WERI-Rb-1 (cell line): Measurements from ENCODE around the gene TMEM147.

ENCODE experiments used
- DNase-seq: peaks from one replicate; pipeline ENCODE4 v3.0.0-alpha.2; 2020
- H3K27ac ChIP-seq: fragments of 250-450 bp; sonication (Bioruptor Pico); 2 replicates; pipeline ENCODE4 v1.5.1; 2020; ENCODE audit warnings: mild to moderate bottlenecking, moderate library complexity
- H3K27me3 ChIP-seq: fragments of 250-450 bp; sonication (Bioruptor Pico); 2 replicates; pipeline ENCODE4 v1.5.1; 2021; ENCODE audit warnings: mild to moderate bottlenecking, low read depth, moderate library complexity; ENCODE audit not compliant: insufficient read depth, severe bottlenecking
- H3K36me3 ChIP-seq: fragments of 250-450 bp; sonication (Bioruptor Pico); 2 replicates; pipeline ENCODE4 v1.5.1; 2020; ENCODE audit warnings: mild to moderate bottlenecking, moderate library complexity
- H3K4me3 ChIP-seq: 2 replicates; pipeline ENCODE4 v1.5.1; 2011; ENCODE audit warnings: low read depth, mild to moderate bottlenecking, control low read depth, low read length
- H3K9me3 ChIP-seq: fragments of 250-450 bp; sonication (Bioruptor Pico); 2 replicates; pipeline ENCODE4 v1.5.1; 2021; ENCODE audit warnings: mild to moderate bottlenecking, moderate library complexity; ENCODE audit not compliant: severe bottlenecking
- CTCF ChIP-seq: IDR thresholded peaks from 2 replicates; pipeline ENCODE4 v1.5.1; 2011; ENCODE audit warnings: low read depth, mild to moderate bottlenecking, control low read depth, inconsistent platforms, low read length

Gene TMEM147

GRCh38 chr19:35531291-35531690, 14.1 kb upstream of the TMEM147 start:
- Histone ChIP-seq H3K27me3 (no peaks in the 10 kb centered on the region), H3K4me3 (no peak overlapping the region), H3K27ac (no peak overlapping the region), H3K36me3 (no peaks in the 10 kb centered on the region), H3K9me3 (no peaks in the 10 kb centered on the region)
- no peak for TF ChIP-seq CTCF
- DNase-seq, result no peak

- Histone ChIP-seq H3K4me3 (no peak within 1 kb of the TSS), H3K27me3 (no peaks in the 10 kb centered on the region), H3K9me3 (no peaks in the 10 kb centered on the region), H3K27ac (no peak within 1 kb of the TSS), H3K36me3 (no peaks in the 10 kb centered on the region)
- TF ChIP-seq CTCF, result no peak
- DNase-seq, result no peak
Measured at GRCh38 chr19:35533201-35533821, 12.1 kb upstream of the TMEM147 start, which contains the start of gene GAPDHS. TSS of gene GAPDHS (plus strand) at chr19:35533456. CDS start at chr19:35533528, 72 bp downstream.

- no peak for DNase-seq
- TF ChIP-seq CTCF, result no peak
- H3K36me3 ChIP-seq, result no peaks in the 10 kb centered on the region
- H3K27me3 ChIP-seq, result no peaks in the 10 kb centered on the region
- H3K27ac ChIP-seq, result no peak overlapping the region
- H3K4me3 ChIP-seq, result no peak overlapping the region
- H3K9me3 ChIP-seq, result no peaks in the 10 kb centered on the region
Measured at GRCh38 chr19:35533822-35534392, 11.5 kb upstream of the TMEM147 start.

- no peak for DNase-seq
Measured at GRCh38 chr19:35534803-35535480, 10.5 kb upstream of the TMEM147 start.

GRCh38 chr19:35539314-35539713, 6.1 kb upstream of the TMEM147 start:
- Histone ChIP-seq H3K36me3 (no peaks in the 10 kb centered on the region), H3K4me3 (no peak overlapping the region), H3K9me3 (no peaks in the 10 kb centered on the region), H3K27ac (no peak overlapping the region), H3K27me3 (no peaks in the 10 kb centered on the region)
- DNase-seq, result no peak
- no peak for TF ChIP-seq CTCF

More at GRCh38 chr19:35534803-35535480, 10.5 kb upstream of the TMEM147 start:
- H3K36me3 ChIP-seq, result no peaks in the 10 kb centered on the region
- no peak overlapping the region for H3K27ac ChIP-seq
- no peak for TF ChIP-seq CTCF
- H3K4me3 ChIP-seq, result no peak overlapping the region
- H3K9me3 ChIP-seq, result no peaks in the 10 kb centered on the region
- no peaks in the 10 kb centered on the region for H3K27me3 ChIP-seq
